RWPE1 (cell line): ENCODE data around the gene PPCDC.

Experiments
- CTCF ChIA-PET: fragments of 350-600 bp; sonication (Branson Sonifier 250); formaldehyde crosslinking; extraction: SDS; loops from one replicate; lab custom pipeline; 2021; lab: Yijun Ruan, JAX
- POLR2A ChIA-PET: fragments of 400-600 bp; formaldehyde crosslinking; extraction: SDS; loops from one replicate; lab custom pipeline; 2020; ENCODE audit warnings: antibody characterized with exemption; ENCODE audit not compliant: low non-redundant PET; lab: Yijun Ruan, JAX
- DNase-seq: peaks from one replicate; pipeline ENCODE4 v3.0.0; 2012; ENCODE audit warnings: low spot score
- H3K27ac ChIP-seq: fragments of 450-650 bp; 2 replicates; pipeline ENCODE4 v1.5.1; 2017
- CTCF ChIP-seq: fragments of 450-650 bp; conservative IDR thresholded peaks from 2 replicates; pipeline ENCODE4 v1.5.1; 2017; ENCODE audit warnings: low read depth, mild to moderate bottlenecking

PPCDC gene

DNA sequence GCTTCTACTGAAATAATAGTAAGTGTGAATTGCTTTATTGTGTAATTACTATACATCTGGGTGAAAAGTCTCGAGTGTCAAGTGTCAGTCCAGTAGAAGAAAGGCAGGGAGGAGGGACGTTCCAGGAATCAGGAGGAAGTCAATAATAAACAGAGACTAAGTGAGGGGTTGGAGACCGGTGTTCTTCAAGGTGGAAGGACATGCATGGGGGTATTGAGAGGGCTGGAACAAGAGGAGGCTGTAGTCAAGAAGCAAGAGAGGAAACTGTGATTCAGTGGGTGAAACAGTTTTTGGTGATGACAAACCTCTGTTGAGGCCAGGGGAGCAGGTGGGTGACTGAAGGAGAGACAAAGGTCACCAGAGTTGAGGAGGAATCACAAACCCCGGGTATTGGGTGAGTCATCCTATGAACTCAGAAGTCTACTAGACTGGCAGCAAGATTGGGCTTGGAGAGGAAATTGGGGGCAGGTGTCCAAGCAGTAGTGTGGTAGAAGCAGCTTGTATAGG lies 39.6 kb upstream of the PPCDC start:
- no peak for TF ChIP-seq CTCF
- no peak overlapping the region for H3K27ac ChIP-seq
- POLR2A ChIA-PET: no interaction called here
- CTCF ChIA-PET: no interaction called here
- DNase-seq: peak; percentile 55

DNA sequence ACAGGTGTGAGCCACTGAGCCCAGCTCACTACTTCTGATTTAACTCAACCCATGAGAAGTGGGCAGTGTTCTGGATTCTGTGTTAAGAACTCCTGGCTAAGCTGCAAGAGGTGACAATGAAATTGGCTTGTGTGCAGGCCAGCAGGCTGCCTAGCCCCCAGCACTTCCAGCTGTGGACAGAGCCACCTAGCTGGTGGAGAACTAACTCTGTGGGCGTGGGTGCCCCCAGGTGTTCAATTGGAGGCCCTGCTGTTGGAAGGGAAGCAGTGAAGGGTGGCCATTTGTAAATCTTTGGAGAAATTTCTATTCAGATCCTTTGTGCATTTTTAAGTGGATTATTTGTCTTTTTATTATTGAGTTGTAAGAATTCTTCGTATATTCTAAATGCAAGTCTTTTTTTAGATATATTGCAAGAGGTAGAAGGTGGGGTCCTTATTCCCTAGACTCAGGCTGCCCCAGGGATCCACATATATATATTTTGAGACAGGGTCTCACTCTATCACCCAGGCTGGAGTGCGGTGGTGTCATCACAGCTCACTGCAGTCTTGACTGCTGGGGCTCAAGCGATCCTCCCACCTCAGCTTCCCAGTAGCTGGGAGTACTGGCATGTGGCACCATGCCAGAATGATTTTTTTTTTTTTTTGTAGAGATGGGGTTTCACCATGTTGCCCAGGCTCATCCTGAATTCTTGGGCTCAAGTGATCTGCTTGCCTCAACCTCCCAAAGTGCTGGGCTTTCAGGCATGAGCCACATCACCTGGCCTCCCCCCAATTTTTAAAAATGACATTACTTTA lies 35.2 kb upstream of the PPCDC start:
- TF ChIP-seq CTCF: peak; percentile 66
- POLR2A ChIA-PET: interaction anchor here (1.0 kb wide), 2 partner anchors 31 to 56 kb away, joined by 3 read pairs; partner anchors contain the start of gene RPP25

GRCh38 chr15:74989527-74989926 lies 33.9 kb upstream of the PPCDC start:
- no peak overlapping the region for H3K27ac ChIP-seq
- POLR2A ChIA-PET: no interaction called here
- CTCF ChIA-PET: interaction anchor here (0.6 to 1.3 kb wide), 2 partner anchors 39 to 212 kb away, joined by 3 to 5 read pairs; no protein-coding TSS in a partner anchor
- DNase-seq: no peak
- no peak for TF ChIP-seq CTCF

More for the DNA sequence above, 35.2 kb upstream of the PPCDC start:
- no peak overlapping the region for H3K27ac ChIP-seq
- peak; percentile 57 for DNase-seq
- CTCF ChIA-PET: interaction anchor here (0.5 to 1.3 kb wide), 7 partner anchors 9 to 217 kb away, joined by 3 to 4 read pairs (median 3); partner anchors contain the start of gene RPP25

GRCh38 chr15:74992619-74993018 lies 30.8 kb upstream of the PPCDC start:
- no peak overlapping the region for H3K27ac ChIP-seq
- CTCF ChIA-PET: interaction anchor here (0.6 kb wide), 1 partner anchor 17 kb away, joined by 3 read pairs; no protein-coding TSS in a partner anchor
- POLR2A ChIA-PET: no interaction called here
- DNase-seq: no peak
- no peak for TF ChIP-seq CTCF

GRCh38 chr15:74994236-74994635 lies 29.2 kb upstream of the PPCDC start:
- no peak for DNase-seq
- no peak overlapping the region for H3K27ac ChIP-seq
- CTCF ChIA-PET: interaction anchor here (0.6 kb wide), 1 partner anchor 13 kb away, joined by 3 read pairs; no protein-coding TSS in a partner anchor
- POLR2A ChIA-PET: no interaction called here
- TF ChIP-seq CTCF: no peak

- no peak for DNase-seq
- ChIA-PET POLR2A (no interaction called here), CTCF (interaction anchor here (0.6 to 1.1 kb wide), 2 partner anchors 14 to 44 kb away, joined by 3 read pairs; no protein-coding TSS in a partner anchor)
- H3K27ac ChIP-seq: no peak overlapping the region
- TF ChIP-seq CTCF: no peak
Observed at GRCh38 chr15:74994685-74995084, 28.7 kb upstream of the PPCDC start.
